ENCODE data around the gene AVPR2.

Gene AVPR2

GRCh38 chrX:153870791-153871360 is 33.6 kb upstream of the AVPR2 start:
- Histone ChIP-seq H3K4me1 (ENCODE audit: insufficient read depth, poor library complexity, severe bottlenecking) (no peaks in the 10 kb centered on the region), H3K9me3 (ENCODE audit: severe bottlenecking) (no peaks in the 10 kb centered on the region), H3K36me3 (ENCODE audit: low read depth) (0 out of 2 replicates have a peak, but pooled peaks cover 4% of the 10 kb centered on the region), H3K4me3 (ENCODE audit: severe bottlenecking) (no peak overlapping the region), H3K27me3 (ENCODE audit: insufficient read depth, poor library complexity, severe bottlenecking) (no peaks in the 10 kb centered on the region), H3K27ac (ENCODE audit: poor library complexity, severe bottlenecking) (no peak overlapping the region)
- DNase-seq (ENCODE audit: low spot score) (no peak), ATAC-seq (ENCODE audit: low read depth) (no peak)
- no peak for TF ChIP-seq CTCF (IDR thresholded peaks at IDR 0.05; ENCODE audit: poor library complexity, severe bottlenecking)

GRCh38 chrX:153871451-153871850 is 33.0 kb upstream of the AVPR2 start:
- no peaks in the 10 kb centered on the region for H3K27me3 ChIP-seq (ENCODE audit: insufficient read depth, poor library complexity, severe bottlenecking)
- H3K4me3 ChIP-seq (ENCODE audit: severe bottlenecking): no peak overlapping the region
- DNase-seq (ENCODE audit: low spot score): no peak
- H3K27ac ChIP-seq (ENCODE audit: poor library complexity, severe bottlenecking): no peak overlapping the region
- TF ChIP-seq CTCF (IDR thresholded peaks at IDR 0.05; ENCODE audit: poor library complexity, severe bottlenecking): no peak
- H3K4me1 ChIP-seq (ENCODE audit: insufficient read depth, poor library complexity, severe bottlenecking): no peaks in the 10 kb centered on the region
- no peaks in the 10 kb centered on the region for H3K9me3 ChIP-seq (ENCODE audit: severe bottlenecking)
- no peak for ATAC-seq (ENCODE audit: low read depth)
- 0 out of 2 replicates have a peak, but pooled peaks cover 4% of the 10 kb centered on the region for H3K36me3 ChIP-seq (ENCODE audit: low read depth)

- Histone ChIP-seq H3K4me3 (ENCODE audit: severe bottlenecking) (no peak overlapping the region), H3K27me3 (ENCODE audit: insufficient read depth, poor library complexity, severe bottlenecking) (no peaks in the 10 kb centered on the region), H3K9me3 (ENCODE audit: severe bottlenecking) (no peaks in the 10 kb centered on the region), H3K36me3 (ENCODE audit: low read depth) (0 out of 2 replicates have a peak, but pooled peaks cover 4% of the 10 kb centered on the region), H3K27ac (ENCODE audit: poor library complexity, severe bottlenecking) (no peak overlapping the region), H3K4me1 (ENCODE audit: insufficient read depth, poor library complexity, severe bottlenecking) (no peaks in the 10 kb centered on the region)
- ATAC-seq (ENCODE audit: low read depth) (no peak), DNase-seq (ENCODE audit: low spot score) (no peak)
- no peak for TF ChIP-seq CTCF (IDR thresholded peaks at IDR 0.05; ENCODE audit: poor library complexity, severe bottlenecking)
These were observed 32.3 kb upstream of the AVPR2 start for GRCh38 chrX:153871946-153872878.

- Histone ChIP-seq H3K4me3 (ENCODE audit: severe bottlenecking) (no peak overlapping the region), H3K27me3 (ENCODE audit: insufficient read depth, poor library complexity, severe bottlenecking) (no peaks in the 10 kb centered on the region), H3K36me3 (ENCODE audit: low read depth) (0 out of 2 replicates have a peak, but pooled peaks cover 4% of the 10 kb centered on the region), H3K4me1 (ENCODE audit: insufficient read depth, poor library complexity, severe bottlenecking) (no peaks in the 10 kb centered on the region), H3K27ac (ENCODE audit: poor library complexity, severe bottlenecking) (no peak overlapping the region), H3K9me3 (ENCODE audit: severe bottlenecking) (no peaks in the 10 kb centered on the region)
- TF ChIP-seq CTCF (IDR thresholded peaks at IDR 0.05; ENCODE audit: poor library complexity, severe bottlenecking): no peak
- no peak for ATAC-seq (ENCODE audit: low read depth)
- DNase-seq (ENCODE audit: low spot score): no peak
These were observed 31.0 kb upstream of the AVPR2 start for GRCh38 chrX:153873282-153874084.

Data from RWPE2 (cell line).